ENCODE data around the gene SDR42E1.
A peak's percentile ranks its signal among the peaks of the same experiment; 100 is the strongest.

SDR42E1 gene

GRCh38 chr16:81967358-81967757 is 43.9 kb downstream of the SDR42E1 start:
- in situ Hi-C loops (cut with HindIII; ENCODE audit: low sequenced_read_pairs): loop anchor here (10.0 kb wide), 1 partner anchor 73 kb away; no protein-coding TSS in a partner anchor
- no peak for TF ChIP-seq CTCF (IDR thresholded peaks at IDR 0.05; ENCODE audit: low read depth, low read length, missing control alignments)
- no peak overlapping the region for H3K4me3 ChIP-seq (ENCODE audit: low read depth, low read length)
- no peak for DNase-seq (ENCODE audit: low read depth)

GRCh38 chr16:81964808-81965207 is 46.5 kb downstream of the SDR42E1 start:
- TF ChIP-seq CTCF (IDR thresholded peaks at IDR 0.05; ENCODE audit: low read depth, low read length, missing control alignments): no peak
- no peak overlapping the region for H3K4me3 ChIP-seq (ENCODE audit: low read depth, low read length)
- no peak for DNase-seq (ENCODE audit: low read depth)
- in situ Hi-C loops (cut with HindIII; ENCODE audit: low sequenced_read_pairs): loop anchor here (10.0 kb wide), 1 partner anchor 70 kb away; no protein-coding TSS in a partner anchor

- no peak for TF ChIP-seq CTCF (IDR thresholded peaks at IDR 0.05; ENCODE audit: low read depth, low read length, missing control alignments)
- no peak for DNase-seq (ENCODE audit: low read depth)
- H3K4me3 ChIP-seq (ENCODE audit: low read depth, low read length): no peak overlapping the region
- in situ Hi-C loops (cut with HindIII; ENCODE audit: low sequenced_read_pairs): no loop called here
These were observed 54.9 kb downstream of the SDR42E1 start for GRCh38 chr16:81956213-81956948.

- in situ Hi-C loops (cut with HindIII; ENCODE audit: low sequenced_read_pairs): no loop called here
- no peak for TF ChIP-seq CTCF (IDR thresholded peaks at IDR 0.05; ENCODE audit: low read depth, low read length, missing control alignments)
- DNase-seq (ENCODE audit: low read depth): no peak
- H3K4me3 ChIP-seq (ENCODE audit: low read depth, low read length): no peak overlapping the region
These were observed 59.7 kb downstream of the SDR42E1 start for GRCh38 chr16:81951564-81951963.

GRCh38 chr16:81946206-81946605 is 65.1 kb downstream of the SDR42E1 start:
- H3K4me3 ChIP-seq (ENCODE audit: low read depth, low read length): no peak overlapping the region
- no peak for DNase-seq (ENCODE audit: low read depth)
- TF ChIP-seq CTCF (IDR thresholded peaks at IDR 0.05; ENCODE audit: low read depth, low read length, missing control alignments): no peak
- in situ Hi-C loops (cut with HindIII; ENCODE audit: low sequenced_read_pairs): no loop called here

- DNase-seq (ENCODE audit: low read depth): peak; percentile 16
- in situ Hi-C loops (cut with HindIII; ENCODE audit: low sequenced_read_pairs): no loop called here
- H3K4me3 ChIP-seq (ENCODE audit: low read depth, low read length): no peak overlapping the region
- no peak for TF ChIP-seq CTCF (IDR thresholded peaks at IDR 0.05; ENCODE audit: low read depth, low read length, missing control alignments)
These were observed 65.6 kb downstream of the SDR42E1 start for GRCh38 chr16:81945665-81946064.

All from astrocyte of the cerebellum (primary cell).